HEK293T (cell line): ENCODE data around the gene RBM4.

Experiments
- BHLHE40 ChIP-seq: fragments of 450-650 bp; IDR thresholded peaks from 2 replicates; pipeline ENCODE4 v1.6.1; 2016; ENCODE audit warnings: mild to moderate bottlenecking, moderate library complexity, borderline replicate concordance
- ELF4 ChIP-seq: fragments of 450-650 bp; IDR thresholded peaks from 2 replicates; pipeline ENCODE4 v1.6.1; 2017; ENCODE audit warnings: antibody characterized with exemption
- FOXA1 ChIP-seq: fragments of 450-650 bp; IDR thresholded peaks from 2 replicates; pipeline ENCODE4 v1.6.1; 2016; ENCODE audit warnings: mild to moderate bottlenecking
- FOXK2 ChIP-seq: fragments of 450-650 bp; IDR thresholded peaks from 2 replicates; pipeline ENCODE4 v1.6.1; 2016; ENCODE audit warnings: mild to moderate bottlenecking
- FOXM1 ChIP-seq: fragments of 450-650 bp; IDR thresholded peaks from 2 replicates; pipeline ENCODE4 v1.6.1; 2017; ENCODE audit warnings: mild to moderate bottlenecking, borderline replicate concordance
- PKNOX1 ChIP-seq: fragments of 450-650 bp; IDR thresholded peaks from 2 replicates; pipeline ENCODE4 v1.6.1; 2016
- SP1 ChIP-seq: fragments of 450-650 bp; IDR thresholded peaks from 2 replicates; pipeline ENCODE4 v1.6.1; 2017
- SUZ12 ChIP-seq: fragments of 450-650 bp; IDR thresholded peaks from 2 replicates; pipeline ENCODE4 v1.6.1; 2016; ENCODE audit warnings: mild to moderate bottlenecking
- ZNF384 ChIP-seq: fragments of 450-650 bp; IDR thresholded peaks from 2 replicates; pipeline ENCODE4 v1.6.1; 2016

GRCh38 chr11:66626382-66626781 is 12.1 kb upstream of the RBM4 start:
- no peak for TF ChIP-seq FOXM1
- no peak for TF ChIP-seq SUZ12
- TF ChIP-seq ELF4 = no peak
- no peak for TF ChIP-seq BHLHE40
- no peak for TF ChIP-seq SP1
- no peak for TF ChIP-seq FOXA1
- TF ChIP-seq FOXK2 = no peak
- TF ChIP-seq PKNOX1 = no peak
- no peak for TF ChIP-seq ZNF384
